GM12878 (cell line): ENCODE data around the gene STK17A.

Experiments
- EP300 ChIP-seq, 2 experiments: fragments of 150-350 bp in 1 of 2; IDR thresholded peaks; 2 replicates each; pipeline ENCODE4 v1.6.1; 2011 to 2012; ENCODE audit warnings: low read depth in 2 of 2, low read length in 2 of 2, borderline replicate concordance in 1 of 2, improper control_type of control experiment in 1 of 2, inconsistent platforms in 1 of 2; ENCODE audit not compliant: control insufficient read depth in 1 of 2
- MLLT1 ChIP-seq: fragments of 450-650 bp; IDR thresholded peaks from 2 replicates; pipeline ENCODE4 v1.6.1; 2016; ENCODE audit warnings: mild to moderate bottlenecking
- POLR2A ChIP-seq: IDR thresholded peaks from 2 replicates; pipeline ENCODE4 v1.6.1; 2011; ENCODE audit warnings: low read depth, mild to moderate bottlenecking, low read length
- RAD21 ChIP-seq: IDR thresholded peaks from 2 replicates; pipeline ENCODE4 v1.6.1; 2011; ENCODE audit warnings: mild to moderate bottlenecking, low read depth, low read length, moderate library complexity; ENCODE audit not compliant: insufficient read depth
- RB1 ChIP-seq: fragments of 450-650 bp; formaldehyde crosslinking; IDR thresholded peaks from 2 replicates; pipeline ENCODE4 v1.6.1; 2017; ENCODE audit warnings: mild to moderate bottlenecking, borderline replicate concordance
- SIX5 ChIP-seq: IDR thresholded peaks from 2 replicates; pipeline ENCODE4 v1.6.1; 2011; ENCODE audit warnings: mild to moderate bottlenecking, low read depth, low read length, moderate library complexity; ENCODE audit not compliant: severe bottlenecking
- SMAD5 ChIP-seq: IDR thresholded peaks from 2 replicates; pipeline ENCODE4 v1.6.1; 2016; ENCODE audit warnings: antibody characterized with exemption, low read depth

- no peak for TF ChIP-seq MLLT1
- no peak for TF ChIP-seq POLR2A
- TF ChIP-seq SIX5, result no peak
- no peak for TF ChIP-seq RAD21
- TF ChIP-seq EP300 (IDR thresholded peaks at IDR 0.05; ENCODE audit: borderline replicate concordance in 1 of 2, control insufficient read depth in 1 of 2, low read depth in 2 of 2, low read length in 2 of 2), result no peak
- no peak for TF ChIP-seq SMAD5
- TF ChIP-seq RB1, result no peak
Observed at GRCh38 chr7:43592326-43592725, 9.4 kb downstream of the STK17A start.
